Pulmonary artery endothelial cell (primary cell): ENCODE measurements around the gene TGIF1. TPM values are rescaled to one million over a fixed set of nuclear protein-coding genes. Genes with fewer than 3 reads are reported as not detected.

Source experiments
- total RNA-seq: library from RNA; depleted of rRNA; stranded (reverse); fragments of >200 nt; gene quantifications from 2 replicates; pipeline ENCODE4 v1.2.3, GENCODE V29; 2014

Gene TGIF1
- total RNA-seq, 1 donor from 2014 or later: 162 TPM

Other genes with a start within 250 kb of the TGIF1 start
- gene MYOM1, start 230.2 kb upstream of the TGIF1 start, total RNA-seq: 0.07 and 0.11 TPM in 2 replicates
- gene MYL12A, start 202.4 kb upstream of the TGIF1 start, total RNA-seq: 895 and 1,553 TPM in 2 replicates
- 711 and 738 TPM in 2 replicates for gene MYL12B, start 188.0 kb upstream of the TGIF1 start, total RNA-seq